SK-N-SH (cell line): ENCODE data around the gene LNPEP. TPM values are rescaled to one million over a fixed set of nuclear protein-coding genes. Genes with fewer than 3 reads are reported as not detected.

Source experiments
- CTCF ChIA-PET: fragments of 300-600, 350-600 bp; formaldehyde crosslinking; extraction: SDS; loops from one replicate; lab custom pipeline; 2021; lab: Yijun Ruan, JAX
- POLR2A ChIA-PET: fragments of 350-600 bp; sonication (Branson Sonifier 250); formaldehyde crosslinking; extraction: SDS; loops from one replicate; lab custom pipeline; 2020; ENCODE audit warnings: antibody characterized with exemption, inconsistent platforms; lab: Yijun Ruan, JAX
- DNase-seq: peaks from one replicate; pipeline ENCODE4 v3.0.0; 2012
- H2AFZ ChIP-seq: fragments of 200-600 bp; sonication (generic); 2 replicates; pipeline ENCODE4 v1.8.1; 2016; ENCODE audit warnings: antibody characterized with exemption, mild to moderate bottlenecking, low read depth
- H3F3A ChIP-seq: fragments of 200-600 bp; sonication (generic); replicated peaks from 2 replicates; pipeline ENCODE3; 2016; ENCODE audit warnings: antibody characterized with exemption, mild to moderate bottlenecking; ENCODE audit not compliant: insufficient read depth
- H3K27ac ChIP-seq, 2 experiments: fragments of 200-500 bp in 1 of 2; fragments of 200-600 bp in 1 of 2; sonication (Bioruptor generic) in 1 of 2; sonication (generic), shearing (Covaris generic) in 1 of 2; 2 replicates each; pipeline versions ENCODE4 v1.5.1 to v1.6.1; 2014 to 2016; ENCODE audit warnings: low read depth in 2 of 2, inconsistent platforms in 1 of 2, low read length in 1 of 2, mild to moderate bottlenecking in 1 of 2, mixed read lengths in 1 of 2
- H3K27me3 ChIP-seq: fragments of 200-600 bp; sonication (generic), shearing (Covaris generic); 2 replicates; pipeline ENCODE4 v1.6.1; 2016; ENCODE audit warnings: mixed run types; ENCODE audit not compliant: insufficient read depth
- H3K36me3 ChIP-seq, 2 experiments: fragments of 200-500 bp in 1 of 2; fragments of 200-600 bp in 1 of 2; sonication (Bioruptor generic) in 1 of 2; sonication (generic) in 1 of 2; replicated peaks in 1 of 2; 2 replicates each; pipeline versions ENCODE3 to v1.5.1; 2014 to 2016; ENCODE audit warnings: low read length in 1 of 2, mild to moderate bottlenecking in 1 of 2; ENCODE audit not compliant: insufficient read depth in 2 of 2, control insufficient read depth in 1 of 2
- H3K4me1 ChIP-seq, 2 experiments: fragments of 200-500 bp in 1 of 2; fragments of 200-600 bp in 1 of 2; sonication (Bioruptor generic) in 1 of 2; sonication (generic), shearing (Covaris generic) in 1 of 2; 2 replicates each; pipeline versions ENCODE4 v1.5.1 to v1.6.1; 2014 to 2016; ENCODE audit warnings: low read depth in 1 of 2, low read length in 1 of 2, mixed run types in 1 of 2; ENCODE audit not compliant: insufficient read depth in 2 of 2, control insufficient read depth in 1 of 2
- H3K4me2 ChIP-seq: fragments of 200-600 bp; sonication (generic), shearing (Covaris generic); 2 replicates; pipeline ENCODE4 v1.6.1; 2017; ENCODE audit warnings: mixed run types
- H3K4me3 ChIP-seq, 2 experiments: fragments of 200-500 bp in 1 of 2; fragments of 200-600 bp in 1 of 2; sonication (Bioruptor generic) in 1 of 2; sonication (generic), shearing (Covaris generic) in 1 of 2; 2 replicates each; pipeline versions ENCODE4 v1.5.1 to v1.8.1; 2014 to 2016; ENCODE audit warnings: low read depth in 2 of 2, inconsistent platforms in 1 of 2, low read length in 1 of 2, mild to moderate bottlenecking in 1 of 2, mixed read lengths in 1 of 2, moderate library complexity in 1 of 2
- H3K79me2 ChIP-seq: fragments of 200-600 bp; sonication (generic); 2 replicates; pipeline ENCODE4 v1.8.1; 2017; ENCODE audit warnings: mild to moderate bottlenecking; ENCODE audit not compliant: insufficient read depth
- H3K9ac ChIP-seq: fragments of 200-600 bp; sonication (generic); 2 replicates; pipeline ENCODE4 v1.6.1; 2017; ENCODE audit warnings: mixed run types
- H3K9me2 ChIP-seq: fragments of 200-600 bp; sonication (generic); 2 replicates; pipeline ENCODE4 v1.6.1; 2017; ENCODE audit warnings: mixed run types
- H3K9me3 ChIP-seq: fragments of 200-600 bp; sonication (generic); 2 replicates; pipeline ENCODE4 v1.6.1; 2017; ENCODE audit warnings: mixed run types, mild to moderate bottlenecking, moderate library complexity
- H4K20me1 ChIP-seq: fragments of 200-600 bp; sonication (generic); 2 replicates; pipeline ENCODE4 v1.6.1; 2017; ENCODE audit warnings: mild to moderate bottlenecking, mixed run types; ENCODE audit not compliant: insufficient read depth
- ELF1 ChIP-seq: IDR thresholded peaks from 2 replicates; pipeline ENCODE4 v1.4.0; 2012
- EP300 ChIP-seq, 2 experiments: IDR thresholded peaks; 2 replicates each; pipeline versions ENCODE4 v1.4.0 to v1.6.1; 2012; ENCODE audit warnings: borderline replicate concordance in 1 of 2, low read depth in 1 of 2, low read length in 1 of 2
- EZH2phosphoT487 ChIP-seq: fragments of 200-600 bp; sonication (generic); IDR thresholded peaks from 2 replicates; pipeline ENCODE4 v1.6.1; 2017; ENCODE audit warnings: low read depth, mixed run types, mild to moderate bottlenecking, antibody characterized with exemption, moderate library complexity, borderline replicate concordance
- GATA2 ChIP-seq: sonication (generic); formaldehyde crosslinking; IDR thresholded peaks from 2 replicates; pipeline ENCODE4 v1.5.0; 2020; ENCODE audit warnings: mild to moderate bottlenecking, missing genetic modification reagents
- POLR2AphosphoS5 ChIP-seq: IDR thresholded peaks from 2 replicates; pipeline ENCODE4 v1.6.1; 2012; ENCODE audit warnings: low read depth, low read length
- RXRA ChIP-seq: IDR thresholded peaks from 2 replicates; pipeline ENCODE4 v1.4.0; 2012; ENCODE audit warnings: low read depth, mild to moderate bottlenecking, borderline replicate concordance
- SMC3 ChIP-seq: IDR thresholded peaks from 2 replicates; pipeline ENCODE4 v1.6.1; 2012; ENCODE audit warnings: low read depth, low read length, improper control_type of control experiment
- TAF1 ChIP-seq: IDR thresholded peaks from 2 replicates; pipeline ENCODE4 v1.6.1; 2012; ENCODE audit warnings: low read depth, mild to moderate bottlenecking, low read length, moderate library complexity, borderline replicate concordance
- YY1 ChIP-seq: IDR thresholded peaks from 2 replicates; pipeline ENCODE4 v1.4.0; 2012; ENCODE audit warnings: low read depth, mild to moderate bottlenecking
- WGBS: methylation state at CpG from one replicate; pipeline ENCODE4 v1.1.6; 2017; ENCODE audit warnings: low lambda C conversion rate; 5-methylcytosine and 5-hydroxymethylcytosine counted together
- polyA plus RNA-seq, 3 experiments: library from polyadenylated mRNA; depleted of rRNA; stranded (reverse); fragments of >200 nt; gene quantifications; 2 replicates each; pipeline ENCODE4 v1.2.3, GENCODE V29; 2012
- TF ChIP-seq, protein P1 (sequence below): IDR thresholded peaks from 2 replicates; pipeline ENCODE4 v1.6.1; 2012; ENCODE audit warnings: mild to moderate bottlenecking, low read depth, low read length, moderate library complexity
- TF ChIP-seq, protein P2 (sequence below): fragments of 150-350 bp; IDR thresholded peaks from 2 replicates; pipeline ENCODE4 v1.6.1; 2017; ENCODE audit warnings: antibody characterized with exemption, low read length, low read depth, borderline replicate concordance
- TF ChIP-seq, protein P3 (sequence below): IDR thresholded peaks from 2 replicates; pipeline ENCODE4 v1.4.0; 2012; ENCODE audit warnings: low read depth, borderline replicate concordance

The LNPEP gene
- polyA plus RNA-seq, 1 of the 3 experiments (the other 2 are of a cell fraction), result 4.3 TPM

DNA sequence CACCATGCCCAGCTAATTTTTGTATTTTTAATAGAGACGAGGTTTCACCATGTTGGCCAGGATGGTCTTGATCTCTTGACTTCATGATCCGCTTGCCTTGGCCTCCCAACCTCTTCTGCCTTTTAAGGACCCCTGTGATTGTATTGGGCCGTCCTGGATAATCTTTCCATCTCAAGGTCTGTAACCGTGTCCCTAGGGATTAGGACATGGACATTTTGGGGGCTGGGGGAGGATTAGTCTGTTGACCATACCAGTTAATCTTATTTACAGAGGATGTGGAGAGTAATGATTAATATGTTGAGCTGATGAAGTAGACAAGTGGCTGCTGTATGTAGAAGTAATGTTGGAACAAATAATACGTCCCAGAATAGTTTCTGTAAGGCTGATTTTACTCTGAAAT is 23.1 kb downstream of the LNPEP start:
- ChIA-PET POLR2A (interaction anchor here (0.6 kb wide), 1 partner anchor 13 kb away, joined by 3 read pairs; no protein-coding TSS in a partner anchor), CTCF (interaction anchor here (2.4 kb wide), 1 partner anchor 203 kb away, joined by 7 read pairs; no protein-coding TSS in a partner anchor)
- Histone ChIP-seq H3K4me2 (no peak overlapping the region), H3K4me3 (no peak overlapping the region), H4K20me1 (no peaks in the 10 kb centered on the region), H3K9me2 (no peaks in the 10 kb centered on the region), H3F3A (peaks cover 14% of the 10 kb centered on the region), H3K36me3 (peaks cover 0 to 6% of the 10 kb centered on the region in 2 experiments), H3K9ac (no peak overlapping the region), H2AFZ (no peak overlapping the region), H3K27me3 (no peaks in the 10 kb centered on the region), H3K9me3 (peaks cover 7% of the 10 kb centered on the region; the same call in 1 of the 2 replicates), H3K79me2 (peaks cover 78% of the 10 kb centered on the region), H3K27ac (no peak overlapping the region), H3K4me1 (peaks cover 0 to 27% of the 10 kb centered on the region in 2 experiments; a peak in 2 of 4 replicates)
- 93% methylated on average over 5 of the region's 5 CpGs for WGBS
- TF ChIP-seq, protein P1, sequence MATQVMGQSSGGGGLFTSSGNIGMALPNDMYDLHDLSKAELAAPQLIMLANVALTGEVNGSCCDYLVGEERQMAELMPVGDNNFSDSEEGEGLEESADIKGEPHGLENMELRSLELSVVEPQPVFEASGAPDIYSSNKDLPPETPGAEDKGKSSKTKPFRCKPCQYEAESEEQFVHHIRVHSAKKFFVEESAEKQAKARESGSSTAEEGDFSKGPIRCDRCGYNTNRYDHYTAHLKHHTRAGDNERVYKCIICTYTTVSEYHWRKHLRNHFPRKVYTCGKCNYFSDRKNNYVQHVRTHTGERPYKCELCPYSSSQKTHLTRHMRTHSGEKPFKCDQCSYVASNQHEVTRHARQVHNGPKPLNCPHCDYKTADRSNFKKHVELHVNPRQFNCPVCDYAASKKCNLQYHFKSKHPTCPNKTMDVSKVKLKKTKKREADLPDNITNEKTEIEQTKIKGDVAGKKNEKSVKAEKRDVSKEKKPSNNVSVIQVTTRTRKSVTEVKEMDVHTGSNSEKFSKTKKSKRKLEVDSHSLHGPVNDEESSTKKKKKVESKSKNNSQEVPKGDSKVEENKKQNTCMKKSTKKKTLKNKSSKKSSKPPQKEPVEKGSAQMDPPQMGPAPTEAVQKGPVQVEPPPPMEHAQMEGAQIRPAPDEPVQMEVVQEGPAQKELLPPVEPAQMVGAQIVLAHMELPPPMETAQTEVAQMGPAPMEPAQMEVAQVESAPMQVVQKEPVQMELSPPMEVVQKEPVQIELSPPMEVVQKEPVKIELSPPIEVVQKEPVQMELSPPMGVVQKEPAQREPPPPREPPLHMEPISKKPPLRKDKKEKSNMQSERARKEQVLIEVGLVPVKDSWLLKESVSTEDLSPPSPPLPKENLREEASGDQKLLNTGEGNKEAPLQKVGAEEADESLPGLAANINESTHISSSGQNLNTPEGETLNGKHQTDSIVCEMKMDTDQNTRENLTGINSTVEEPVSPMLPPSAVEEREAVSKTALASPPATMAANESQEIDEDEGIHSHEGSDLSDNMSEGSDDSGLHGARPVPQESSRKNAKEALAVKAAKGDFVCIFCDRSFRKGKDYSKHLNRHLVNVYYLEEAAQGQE, result no peak
- TF ChIP-seq YY1 (no peak), EZH2phosphoT487 (no peak), SMC3 (no peak), TAF1 (no peak), RXRA (no peak), GATA2 (no peak), ELF1 (no peak), POLR2AphosphoS5 (no peak), EP300 (IDR thresholded peaks at IDR 0.05; ENCODE audit: borderline replicate concordance in 1 of 2, low read depth in 1 of 2, low read length in 1 of 2) (no peak)
- TF ChIP-seq, protein P2, sequence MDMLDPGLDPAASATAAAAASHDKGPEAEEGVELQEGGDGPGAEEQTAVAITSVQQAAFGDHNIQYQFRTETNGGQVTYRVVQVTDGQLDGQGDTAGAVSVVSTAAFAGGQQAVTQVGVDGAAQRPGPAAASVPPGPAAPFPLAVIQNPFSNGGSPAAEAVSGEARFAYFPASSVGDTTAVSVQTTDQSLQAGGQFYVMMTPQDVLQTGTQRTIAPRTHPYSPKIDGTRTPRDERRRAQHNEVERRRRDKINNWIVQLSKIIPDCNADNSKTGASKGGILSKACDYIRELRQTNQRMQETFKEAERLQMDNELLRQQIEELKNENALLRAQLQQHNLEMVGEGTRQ, result no peak
- TF ChIP-seq, protein P3, sequence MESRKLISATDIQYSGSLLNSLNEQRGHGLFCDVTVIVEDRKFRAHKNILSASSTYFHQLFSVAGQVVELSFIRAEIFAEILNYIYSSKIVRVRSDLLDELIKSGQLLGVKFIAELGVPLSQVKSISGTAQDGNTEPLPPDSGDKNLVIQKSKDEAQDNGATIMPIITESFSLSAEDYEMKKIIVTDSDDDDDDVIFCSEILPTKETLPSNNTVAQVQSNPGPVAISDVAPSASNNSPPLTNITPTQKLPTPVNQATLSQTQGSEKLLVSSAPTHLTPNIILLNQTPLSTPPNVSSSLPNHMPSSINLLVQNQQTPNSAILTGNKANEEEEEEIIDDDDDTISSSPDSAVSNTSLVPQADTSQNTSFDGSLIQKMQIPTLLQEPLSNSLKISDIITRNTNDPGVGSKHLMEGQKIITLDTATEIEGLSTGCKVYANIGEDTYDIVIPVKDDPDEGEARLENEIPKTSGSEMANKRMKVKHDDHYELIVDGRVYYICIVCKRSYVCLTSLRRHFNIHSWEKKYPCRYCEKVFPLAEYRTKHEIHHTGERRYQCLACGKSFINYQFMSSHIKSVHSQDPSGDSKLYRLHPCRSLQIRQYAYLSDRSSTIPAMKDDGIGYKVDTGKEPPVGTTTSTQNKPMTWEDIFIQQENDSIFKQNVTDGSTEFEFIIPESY, result no peak
- no peak for DNase-seq
